Keratinocyte (primary cell): ENCODE results near the gene BARD1. TPM values are rescaled to one million over a fixed set of nuclear protein-coding genes. Genes with fewer than 3 reads are reported as not detected.

Experiments used
- DNase-seq: peaks from one replicate; pipeline ENCODE4 v3.0.0-alpha.2; 2011; ENCODE audit warnings: low read depth, missing footprints, low spot score
- FAIRE-seq: peaks from 2 replicates; lab custom pipeline; 2011; peaks lifted over from hg19 to GRCh38; lab: Jason Lieb, UNC
- H2AFZ ChIP-seq: 2 replicates; pipeline ENCODE4 v1.6.0; 2012; ENCODE audit warnings: low read length, control low read depth, inconsistent platforms; ENCODE audit not compliant: control insufficient read depth
- H3K27ac ChIP-seq: 2 replicates; pipeline ENCODE4 v1.5.1; 2011; ENCODE audit warnings: low read length; ENCODE audit not compliant: control insufficient read depth, insufficient read depth
- H3K27me3 ChIP-seq: 3 replicates; pipeline ENCODE4 v1.6.0; 2011; ENCODE audit warnings: low read length; ENCODE audit not compliant: control insufficient read depth, insufficient read depth; ENCODE audit errors: extremely low read depth
- H3K36me3 ChIP-seq, 2 experiments: 2 replicates in 1 of 2; 3 replicates in 1 of 2; pipeline ENCODE4 v1.5.1; 2011; ENCODE audit warnings: low read length in 2 of 2, mild to moderate bottlenecking in 1 of 2; ENCODE audit not compliant: control insufficient read depth in 2 of 2, insufficient read depth in 2 of 2; ENCODE audit errors: extremely low read depth in 1 of 2
- H3K4me1 ChIP-seq: 3 replicates; pipeline ENCODE4 v1.5.1; 2011; ENCODE audit warnings: low read length; ENCODE audit not compliant: control insufficient read depth, insufficient read depth; ENCODE audit errors: extremely low read depth
- H3K4me2 ChIP-seq: 3 replicates; pipeline ENCODE4 v1.6.0; 2011; ENCODE audit warnings: low read depth, low read length; ENCODE audit not compliant: control insufficient read depth, insufficient read depth; ENCODE audit errors: extremely low read depth
- H3K4me3 ChIP-seq, 3 experiments: fragments of 200-600 bp in 1 of 3; sonication (generic) in 1 of 3; 2 replicates in 2 of 3; 3 replicates in 1 of 3; pipeline ENCODE4 v1.5.1; 2011 to 2016; ENCODE audit warnings: low read length in 3 of 3, mild to moderate bottlenecking in 3 of 3, control low read depth in 2 of 3, inconsistent platforms in 1 of 3, low read depth in 1 of 3, mixed read lengths in 1 of 3, mixed run types in 1 of 3, moderate library complexity in 1 of 3; ENCODE audit not compliant: control insufficient read depth in 2 of 3, insufficient read depth in 2 of 3; ENCODE audit errors: extremely low read depth in 1 of 3
- H3K79me2 ChIP-seq: 2 replicates; pipeline ENCODE4 v1.6.0; 2012; ENCODE audit warnings: low read length; ENCODE audit not compliant: control insufficient read depth, insufficient read depth
- H3K9ac ChIP-seq: 3 replicates; pipeline ENCODE4 v1.6.0; 2011; ENCODE audit warnings: low read length; ENCODE audit not compliant: control insufficient read depth, insufficient read depth; ENCODE audit errors: extremely low read depth
- H3K9me1 ChIP-seq: 3 replicates; pipeline ENCODE4 v1.6.0; 2011; ENCODE audit warnings: low read length; ENCODE audit not compliant: control insufficient read depth, insufficient read depth; ENCODE audit errors: extremely low read depth
- H3K9me3 ChIP-seq: 2 replicates; pipeline ENCODE4 v1.5.1; 2012; ENCODE audit warnings: low read depth, low read length; ENCODE audit not compliant: control insufficient read depth
- H4K20me1 ChIP-seq: 3 replicates; pipeline ENCODE4 v1.6.0; 2011; ENCODE audit warnings: low read length; ENCODE audit not compliant: control insufficient read depth, insufficient read depth; ENCODE audit errors: extremely low read depth
- CTCF ChIP-seq, 3 experiments: IDR thresholded peaks in 1 of 3; conservative IDR thresholded peaks in 1 of 3; optimal IDR thresholded peaks in 1 of 3; 2 replicates in 2 of 3; 3 replicates in 1 of 3; pipeline versions ENCODE3 to v1.5.1; 2011; ENCODE audit warnings: low read length in 3 of 3, mild to moderate bottlenecking in 3 of 3, moderate library complexity in 2 of 3, control low read depth in 1 of 3, inconsistent platforms in 1 of 3; ENCODE audit not compliant: insufficient read depth in 2 of 3; ENCODE audit errors: extremely low read depth in 1 of 3
- EZH2 ChIP-seq: IDR thresholded peaks from one replicate; pipeline ENCODE4 v1.6.1; 2012; ENCODE audit warnings: inconsistent platforms, mild to moderate bottlenecking, low read length, moderate library complexity
- dilution Hi-C: fragments of 300-500 bp; cut with MboI; formaldehyde crosslinking; loops from one replicate; pipeline ENCODE4 v1.7.0; 2020; ENCODE audit warnings: low sequenced_read_pairs; ENCODE audit not compliant: extremely low pct_ligation_motif_present
- polyA plus RNA-seq, 5 experiments: library from polyadenylated mRNA; depleted of rRNA in 3 of 5; stranded (reverse) in 3 of 5; stranded (forward) in 1 of 5; unstranded in 1 of 5; fragments of >200 nt; gene quantifications; 1 replicate in 1 of 5; 2 replicates in 3 of 5; 3 replicates in 1 of 5; pipeline versions ENCODE4 v1.2.1 to v1.2.3, GENCODE V29; 2011 to 2012; ENCODE audit warnings: missing spikeins in 2 of 5, low read depth in 1 of 5, low replicate concordance in 1 of 5
- small RNA-seq, 3 experiments: library from RNA; depleted of rRNA; stranded (forward); fragments of <200 nt; gene quantifications; one replicate each; pipeline ENCODE3, GENCODE V24; 2012; ENCODE audit warnings: low read depth in 3 of 3, low replicate concordance in 1 of 3; ENCODE audit not compliant: insufficient read length in 3 of 3

The BARD1 gene
- polyA plus RNA-seq, 1 donor (not counting 4 experiments of a cell fraction or from before 2014, with no cell fraction given), result 4.6 TPM

GRCh38 chr2:214679736-214680135 lies 129.7 kb downstream of the BARD1 start:
- no peak overlapping the region for H3K27ac ChIP-seq
- H3K4me3 ChIP-seq, result no peak overlapping the region
- H3K4me2 ChIP-seq, result no peak overlapping the region
- TF ChIP-seq CTCF (optimal IDR thresholded peaks at IDR 0.05 in 1 of 3, IDR thresholded peaks at IDR 0.05 in 1 of 3, conservative IDR thresholded peaks at IDR 0.05 in 1 of 3; ENCODE audit: extremely low read depth in 1 of 3, insufficient read depth in 2 of 3, low read length in 3 of 3) (no peak), EZH2 (no peak)
- no peak for DNase-seq
- H2AFZ ChIP-seq, result no peak overlapping the region
- no peak for FAIRE-seq
- H3K36me3 ChIP-seq, result no peaks in the 10 kb centered on the region
- no peaks in the 10 kb centered on the region for H3K27me3 ChIP-seq
- no peaks in the 10 kb centered on the region for H4K20me1 ChIP-seq
- dilution Hi-C loops, result no loop called here
- H3K79me2 ChIP-seq, result no peaks in the 10 kb centered on the region
- H3K4me1 ChIP-seq, result no peaks in the 10 kb centered on the region
- H3K9me3 ChIP-seq, result no peaks in the 10 kb centered on the region
- no peaks in the 10 kb centered on the region for H3K9me1 ChIP-seq
- H3K9ac ChIP-seq, result no peak overlapping the region

GRCh38 chr2:214676421-214677089 lies 132.9 kb downstream of the BARD1 start:
- dilution Hi-C loops, result no loop called here
- Histone ChIP-seq H3K4me2 (no peak overlapping the region), H3K27me3 (no peaks in the 10 kb centered on the region), H4K20me1 (no peaks in the 10 kb centered on the region), H3K79me2 (no peaks in the 10 kb centered on the region), H3K9me1 (no peaks in the 10 kb centered on the region), H3K27ac (no peak overlapping the region), H2AFZ (no peak overlapping the region), H3K4me3 (no peak overlapping the region), H3K9me3 (no peaks in the 10 kb centered on the region), H3K9ac (no peak overlapping the region), H3K36me3 (no peaks in the 10 kb centered on the region), H3K4me1 (no peaks in the 10 kb centered on the region)
- TF ChIP-seq EZH2, result no peak
- TF ChIP-seq CTCF (optimal IDR thresholded peaks at IDR 0.05 in 1 of 3, IDR thresholded peaks at IDR 0.05 in 1 of 3, conservative IDR thresholded peaks at IDR 0.05 in 1 of 3; ENCODE audit: extremely low read depth in 1 of 3, insufficient read depth in 2 of 3, low read length in 3 of 3), result no peak
- FAIRE-seq (no peak), DNase-seq (no peak)

Small RNA genes within 50 kb of the gene (small RNA-seq; reads per million reads assigned to genes)
- 0 to 0.07 (median 0) reads per million in 3 experiments for gene SNORA70I
